SK-N-SH treated with all-trans-retinoic acid at 6 μM for 48 hours (cell line): Measurements from ENCODE around the gene MAPK8.

Source experiments
- ATAC-seq: fragments of 200-7000 bp; cut with Tn5 transposase; 3 replicates; pipeline ENCODE4 v1.9.1; 2020; ENCODE audit warnings: mild to moderate bottlenecking, moderate library complexity
- ARNTL ChIP-seq: fragments of 450-650 bp; formaldehyde crosslinking; IDR thresholded peaks from 2 replicates; pipeline ENCODE4 v1.5.0; 2020; ENCODE audit warnings: low read depth, mild to moderate bottlenecking, moderate library complexity, borderline replicate concordance
- CREB5 ChIP-seq: fragments of 250-450 bp; sonication (Bioruptor Pico); IDR thresholded peaks from 2 replicates; pipeline ENCODE4 v1.5.1; 2020; ENCODE audit warnings: low read depth, mild to moderate bottlenecking, moderate library complexity
- CSRNP3 ChIP-seq: fragments of 250-450 bp; sonication (Bioruptor Pico); IDR thresholded peaks from 2 replicates; pipeline ENCODE4 v1.5.1; 2021; ENCODE audit warnings: mild to moderate bottlenecking, moderate library complexity
- GLIS3 ChIP-seq: fragments of 250-450 bp; sonication (Bioruptor Pico); IDR thresholded peaks from 2 replicates; pipeline ENCODE4 v1.5.0; 2020; ENCODE audit warnings: mild to moderate bottlenecking, moderate library complexity
- ISL1 ChIP-seq: fragments of 250-450 bp; sonication (Bioruptor Pico); IDR thresholded peaks from 2 replicates; pipeline ENCODE4 v2.1.2; 2022; ENCODE audit warnings: mild to moderate bottlenecking, moderate library complexity
- OSR1 ChIP-seq: fragments of 250-450 bp; sonication (Bioruptor Pico); IDR thresholded peaks from 2 replicates; pipeline ENCODE4 v1.8.0; 2022; ENCODE audit warnings: moderate library complexity, mild to moderate bottlenecking, inconsistent platforms
- PATZ1 ChIP-seq: fragments of 250-450 bp; sonication (Bioruptor Pico); IDR thresholded peaks from 2 replicates; pipeline ENCODE4 v1.8.0; 2020; ENCODE audit warnings: mild to moderate bottlenecking, moderate library complexity, borderline replicate concordance
- POU6F1 ChIP-seq: fragments of 250-450 bp; sonication (Bioruptor Pico); IDR thresholded peaks from 2 replicates; pipeline ENCODE4 v1.8.0; 2021; ENCODE audit warnings: low read depth, mild to moderate bottlenecking, moderate library complexity, borderline replicate concordance
- PPARA ChIP-seq: fragments of 250-450 bp; sonication (Bioruptor Pico); IDR thresholded peaks from 2 replicates; pipeline ENCODE4 v1.5.0; 2020; ENCODE audit warnings: mild to moderate bottlenecking, borderline replicate concordance
- SNAI2 ChIP-seq: fragments of 250-450 bp; sonication (Bioruptor Pico); IDR thresholded peaks from 2 replicates; pipeline ENCODE4 v1.5.0; 2020; ENCODE audit warnings: mild to moderate bottlenecking, moderate library complexity
- TCF4 ChIP-seq: fragments of 250-450 bp; sonication (Bioruptor Pico); IDR thresholded peaks from 2 replicates; pipeline ENCODE4 v1.8.0; 2021; ENCODE audit warnings: mild to moderate bottlenecking, moderate library complexity, borderline replicate concordance
- TOX ChIP-seq: fragments of 250-450 bp; sonication (Bioruptor Pico); IDR thresholded peaks from 2 replicates; pipeline ENCODE4 v1.8.0; 2021; ENCODE audit warnings: mild to moderate bottlenecking, moderate library complexity, borderline replicate concordance
- ZFP30 ChIP-seq: fragments of 450-650 bp; formaldehyde crosslinking; IDR thresholded peaks from 2 replicates; pipeline ENCODE4 v1.5.0; 2022; ENCODE audit warnings: mild to moderate bottlenecking, moderate library complexity
- ZNF565 ChIP-seq: fragments of 450-650 bp; formaldehyde crosslinking; conservative IDR thresholded peaks from 2 replicates; pipeline ENCODE4 v1.5.0; 2020; ENCODE audit warnings: low read depth, mild to moderate bottlenecking, moderate library complexity
- ZNF70 ChIP-seq: fragments of 450-650 bp; formaldehyde crosslinking; IDR thresholded peaks from 2 replicates; pipeline ENCODE4 v1.5.0; 2020; ENCODE audit warnings: mild to moderate bottlenecking, moderate library complexity
- ZNF8 ChIP-seq: fragments of 450-650 bp; formaldehyde crosslinking; IDR thresholded peaks from 2 replicates; pipeline ENCODE4 v1.5.0; 2020; ENCODE audit warnings: mild to moderate bottlenecking, moderate library complexity

MAPK8 gene

GRCh38 chr10:48463318-48464003 lies 157.0 kb downstream of the MAPK8 start:
- peak; percentile 66 for ATAC-seq
- TF ChIP-seq OSR1, result no peak
- TF ChIP-seq TOX (CRISPR knock-in tag), result no peak
- TF ChIP-seq SNAI2 (CRISPR knock-in tag), result no peak
- no peak for TF ChIP-seq ZNF70
- TF ChIP-seq TCF4 (CRISPR knock-in tag), result no peak
- no peak for TF ChIP-seq PATZ1 (CRISPR knock-in tag)
- no peak for TF ChIP-seq POU6F1 (CRISPR knock-in tag)
- TF ChIP-seq ZNF565 (CRISPR knock-in tag), result no peak
- no peak for TF ChIP-seq GLIS3 (CRISPR knock-in tag)
- TF ChIP-seq ZNF8 (CRISPR knock-in tag), result no peak
- no peak for TF ChIP-seq ARNTL (CRISPR knock-in tag)
- no peak for TF ChIP-seq ISL1 (CRISPR knock-in tag)
- no peak for TF ChIP-seq PPARA
- no peak for TF ChIP-seq CSRNP3
- no peak for TF ChIP-seq CREB5 (CRISPR knock-in tag)

GRCh38 chr10:48464121-48464870 lies 157.8 kb downstream of the MAPK8 start:
- ATAC-seq, result no peak
- no peak for TF ChIP-seq CREB5 (CRISPR knock-in tag)
- TF ChIP-seq ZFP30 (CRISPR knock-in tag), result no peak
- TF ChIP-seq SNAI2 (CRISPR knock-in tag), result no peak
- TF ChIP-seq ZNF565 (CRISPR knock-in tag), result no peak
- no peak for TF ChIP-seq PPARA
- no peak for TF ChIP-seq CSRNP3

- ATAC-seq, result no peak
- TF ChIP-seq TCF4 (CRISPR knock-in tag) (no peak), OSR1 (no peak)
These were observed 158.6 kb downstream of the MAPK8 start for GRCh38 chr10:48464871-48465736.
